Ectodermal cell (in vitro differentiated cells): ENCODE results near the gene FARP2.

ENCODE experiments used
- H3K27ac ChIP-seq: 2 replicates; pipeline ENCODE4 v1.7.0; 2013; ENCODE audit warnings: mild to moderate bottlenecking, low read depth, low read length; ENCODE audit not compliant: insufficient read depth, poor library complexity, severe bottlenecking
- H3K27me3 ChIP-seq: 2 replicates; pipeline ENCODE4 v1.7.0; 2013; ENCODE audit warnings: mild to moderate bottlenecking, low read length; ENCODE audit not compliant: insufficient read depth, control insufficient read depth, poor library complexity, severe bottlenecking
- H3K36me3 ChIP-seq: one replicate; pipeline ENCODE4 v1.7.0; 2013; ENCODE audit warnings: low read length; ENCODE audit not compliant: control insufficient read depth, insufficient read depth
- H3K4me1 ChIP-seq: one replicate; pipeline ENCODE4 v1.7.0; 2013; ENCODE audit warnings: low read length; ENCODE audit not compliant: control insufficient read depth, insufficient read depth
- H3K4me3 ChIP-seq: 2 replicates; pipeline ENCODE4 v1.7.0; 2013; ENCODE audit warnings: low read depth, low read length, control low read depth; ENCODE audit not compliant: insufficient read depth
- H3K9me3 ChIP-seq: 2 replicates; pipeline ENCODE4 v1.7.0; 2013; ENCODE audit warnings: mild to moderate bottlenecking, low read length, moderate library complexity; ENCODE audit not compliant: control insufficient read depth
- WGBS, 2 experiments: methylation state at CpG; one replicate each; pipeline ENCODE4 v1.1.7; 2013; ENCODE audit warnings: missing lambda C conversion rate in 2 of 2; 5-methylcytosine and 5-hydroxymethylcytosine counted together

FARP2 gene

GRCh38 chr2:241496003-241496707, 140.1 kb downstream of the FARP2 start:
- peaks cover 3% of the 10 kb centered on the region for H3K4me1 ChIP-seq
- peaks cover 25% of the 10 kb centered on the region for H3K36me3 ChIP-seq
- no peak overlapping the region for H3K4me3 ChIP-seq
- WGBS, 2 experiments: 95% methylated on average over 28 of the region's 28 CpGs
- no peaks in the 10 kb centered on the region for H3K9me3 ChIP-seq
- no peaks in the 10 kb centered on the region for H3K27me3 ChIP-seq
- no peak overlapping the region for H3K27ac ChIP-seq

GRCh38 chr2:241496904-241497877, 141.1 kb downstream of the FARP2 start:
- 94 to 95% methylated on average over 29 of the region's 29 CpGs for WGBS, 2 experiments
- Histone ChIP-seq H3K9me3 (no peaks in the 10 kb centered on the region), H3K4me1 (no peaks in the 10 kb centered on the region), H3K27me3 (no peaks in the 10 kb centered on the region), H3K27ac (no peak overlapping the region), H3K4me3 (no peak overlapping the region), H3K36me3 (peaks cover 25% of the 10 kb centered on the region)

GRCh38 chr2:241498115-241499070, 142.3 kb downstream of the FARP2 start:
- Histone ChIP-seq H3K27me3 (no peaks in the 10 kb centered on the region), H3K9me3 (no peaks in the 10 kb centered on the region), H3K36me3 (peaks cover 25% of the 10 kb centered on the region), H3K4me3 (no peak overlapping the region), H3K27ac (no peak overlapping the region), H3K4me1 (no peaks in the 10 kb centered on the region)
- 96% methylated on average over 36 of the region's 36 CpGs for WGBS, 2 experiments

GRCh38 chr2:241499146-241499965, 143.3 kb downstream of the FARP2 start:
- no peaks in the 10 kb centered on the region for H3K27me3 ChIP-seq
- 92 to 93% methylated on average over 28 of the region's 28 CpGs for WGBS, 2 experiments
- no peaks in the 10 kb centered on the region for H3K9me3 ChIP-seq
- no peak overlapping the region for H3K4me3 ChIP-seq
- no peaks in the 10 kb centered on the region for H3K4me1 ChIP-seq
- no peak overlapping the region for H3K27ac ChIP-seq
- H3K36me3 ChIP-seq: peaks cover 22% of the 10 kb centered on the region

- Histone ChIP-seq H3K4me1 (no peaks in the 10 kb centered on the region), H3K36me3 (peaks cover 17% of the 10 kb centered on the region), H3K27me3 (no peaks in the 10 kb centered on the region), H3K4me3 (no peak overlapping the region), H3K9me3 (no peaks in the 10 kb centered on the region), H3K27ac (no peak overlapping the region)
- WGBS, 2 experiments: 88 to 93% methylated on average over 10 of the region's 10 CpGs
Measured at GRCh38 chr2:241500016-241500415, 143.9 kb downstream of the FARP2 start.

- Histone ChIP-seq H3K27ac (no peak overlapping the region), H3K4me3 (no peak overlapping the region), H3K4me1 (peaks cover 2% of the 10 kb centered on the region), H3K36me3 (peaks cover 17% of the 10 kb centered on the region), H3K27me3 (no peaks in the 10 kb centered on the region), H3K9me3 (no peaks in the 10 kb centered on the region)
- 94 to 96% methylated on average over 12 of the region's 12 CpGs for WGBS, 2 experiments
Measured at GRCh38 chr2:241500431-241500975, 144.4 kb downstream of the FARP2 start.

- Histone ChIP-seq H3K9me3 (no peaks in the 10 kb centered on the region), H3K27me3 (no peaks in the 10 kb centered on the region), H3K4me3 (no peak overlapping the region), H3K4me1 (peaks cover 8% of the 10 kb centered on the region), H3K36me3 (peaks cover 17% of the 10 kb centered on the region), H3K27ac (no peak overlapping the region)
- 94 to 97% methylated on average over 12 of the region's 12 CpGs for WGBS, 2 experiments
Measured at GRCh38 chr2:241501099-241501541, 145.0 kb downstream of the FARP2 start.

- Histone ChIP-seq H3K27ac (no peak overlapping the region), H3K9me3 (no peaks in the 10 kb centered on the region), H3K27me3 (no peaks in the 10 kb centered on the region), H3K4me1 (peaks cover 8% of the 10 kb centered on the region), H3K36me3 (peaks cover 16% of the 10 kb centered on the region), H3K4me3 (no peak overlapping the region)
- WGBS, 2 experiments: 95 to 96% methylated on average over 17 of the region's 17 CpGs
Measured at GRCh38 chr2:241501551-241501950, 145.5 kb downstream of the FARP2 start.

GRCh38 chr2:241502281-241502680, 146.2 kb downstream of the FARP2 start:
- Histone ChIP-seq H3K9me3 (no peaks in the 10 kb centered on the region), H3K27me3 (no peaks in the 10 kb centered on the region), H3K4me3 (no peak overlapping the region), H3K36me3 (peaks cover 9% of the 10 kb centered on the region), H3K27ac (no peak overlapping the region), H3K4me1 (peaks cover 12% of the 10 kb centered on the region)
- 92% methylated on average over 11 of the region's 11 CpGs for WGBS, 2 experiments
